ENCODE results near the gene MCM5. TPM values are rescaled to one million over a fixed set of nuclear protein-coding genes. Genes with fewer than 3 reads are reported as not detected.
A peak's percentile ranks its signal among the peaks of the same experiment; 100 is the strongest.

MCM5 gene
- total and polyA plus RNA-seq, 2 experiments from 2014 or later = 288 to 325 TPM

GRCh38 chr22:35403356-35403755 lies 3.4 kb downstream of the MCM5 start:
- Histone ChIP-seq H4K20me1 (replicated peaks; ENCODE audit: insufficient read depth) (peaks cover 12% of the 10 kb centered on the region), H3K9me2 (ENCODE audit: insufficient read depth) (no peaks in the 10 kb centered on the region), H3F3A (replicated peaks; ENCODE audit: low read depth) (0 out of 2 replicates have a peak, but pooled peaks cover 4% of the 10 kb centered on the region), H2AFZ (no peak overlapping the region), H3K4me1 (ENCODE audit: insufficient read depth) (peaks cover 15% of the 10 kb centered on the region), H3K27ac (ENCODE audit: low read depth) (peak overlapping the region; percentile 47; the same call in 1 of the 2 replicates), H3K4me2 (no peak overlapping the region; the same call in 1 of the 2 replicates), H3K4me3 (no peak overlapping the region), H3K79me2 (replicated peaks; ENCODE audit: insufficient read depth) (peaks cover 48% of the 10 kb centered on the region), H3K27me3 (ENCODE audit: insufficient read depth) (no peaks in the 10 kb centered on the region), H3K36me3 (ENCODE audit: insufficient read depth) (peaks cover 70% of the 10 kb centered on the region)
- peaks cover 88% of the 10 kb centered on the region for H3K36me3 Mint-ChIP-seq (ENCODE audit: low read depth)
- H3K4me3 Mint-ChIP-seq = 0 out of 3 replicates have a peak overlapping the region, but pooled peaks have one; percentile 32
- ATAC-seq (no peak), DNase-seq (ENCODE audit: low spot score) (no peak)
- H3K27ac Mint-ChIP-seq = no peak overlapping the region
- TF ChIP-seq CTCF (conservative IDR thresholded peaks at IDR 0.05; ENCODE audit: low read depth in 2 of 2) = no peak
- TF ChIP-seq EZH2 (IDR thresholded peaks at IDR 0.05; ENCODE audit: low read depth, unreplicated experiment) = no peak
- no peak for TF ChIP-seq STAT1 (IDR thresholded peaks at IDR 0.05; ENCODE audit: unreplicated experiment)
- no peak for TF ChIP-seq EZH2phosphoT487 (IDR thresholded peaks at IDR 0.05; ENCODE audit: unreplicated experiment)
- TF ChIP-seq ZNF331 (CRISPR knock-in tag; IDR thresholded peaks at IDR 0.05; ENCODE audit: low read depth) = no peak
- no peak for TF ChIP-seq JUNB (IDR thresholded peaks at IDR 0.05; ENCODE audit: unreplicated experiment)
- no peak for TF ChIP-seq ZNF114 (CRISPR knock-in tag; IDR thresholded peaks at IDR 0.05)
- TF ChIP-seq, protein P1, sequence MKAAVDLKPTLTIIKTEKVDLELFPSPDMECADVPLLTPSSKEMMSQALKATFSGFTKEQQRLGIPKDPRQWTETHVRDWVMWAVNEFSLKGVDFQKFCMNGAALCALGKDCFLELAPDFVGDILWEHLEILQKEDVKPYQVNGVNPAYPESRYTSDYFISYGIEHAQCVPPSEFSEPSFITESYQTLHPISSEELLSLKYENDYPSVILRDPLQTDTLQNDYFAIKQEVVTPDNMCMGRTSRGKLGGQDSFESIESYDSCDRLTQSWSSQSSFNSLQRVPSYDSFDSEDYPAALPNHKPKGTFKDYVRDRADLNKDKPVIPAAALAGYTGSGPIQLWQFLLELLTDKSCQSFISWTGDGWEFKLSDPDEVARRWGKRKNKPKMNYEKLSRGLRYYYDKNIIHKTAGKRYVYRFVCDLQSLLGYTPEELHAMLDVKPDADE (IDR thresholded peaks at IDR 0.05) = no peak
- no peak for TF ChIP-seq REST (IDR thresholded peaks at IDR 0.05; ENCODE audit: unreplicated experiment)
- TF ChIP-seq NANOG (IDR thresholded peaks at IDR 0.05; ENCODE audit: borderline replicate concordance) = no peak
- no peak for TF ChIP-seq CREB1 (CRISPR knock-in tag; IDR thresholded peaks at IDR 0.05; ENCODE audit: low read depth)
- no peaks in the 10 kb centered on the region for H3K9me3 Mint-ChIP-seq
- H3K4me1 Mint-ChIP-seq = peaks cover 29% of the 10 kb centered on the region
- peaks cover 26% of the 10 kb centered on the region for H3K27me3 Mint-ChIP-seq (ENCODE audit: insufficient read depth, low read depth, poor library complexity)

Measured in GM23338 (cell line).